Vagina (tissue), 2 donors: Measurements from ENCODE around the gene SLBP.

Experiments
- CTCF ChIP-seq, 3 experiments: fragments of 450-650 bp in 2 of 3; fragments of 200-600 bp in 1 of 3; sonication (generic) in 1 of 3; IDR thresholded peaks; one replicate each; pipeline ENCODE4 v1.5.1; 2017 to 2019; ENCODE audit warnings: antibody characterized with exemption in 3 of 3, mild to moderate bottlenecking in 2 of 3, moderate library complexity in 2 of 3
- POLR2A ChIP-seq, 2 donors: fragments of 450-650 bp; IDR thresholded peaks; one replicate each; pipeline ENCODE4 v1.6.1; 2017; ENCODE audit warnings: antibody characterized with exemption in 2 of 2, mild to moderate bottlenecking in 2 of 2, moderate library complexity in 2 of 2
- POLR2AphosphoS5 ChIP-seq, 2 donors: sonication (generic); formaldehyde crosslinking; IDR thresholded peaks; one replicate each; pipeline ENCODE4 v1.9.0; 2017; ENCODE audit warnings: antibody characterized with exemption in 2 of 2, mild to moderate bottlenecking in 2 of 2, low read depth in 1 of 2; ENCODE audit not compliant: insufficient read depth in 1 of 2

DNA sequence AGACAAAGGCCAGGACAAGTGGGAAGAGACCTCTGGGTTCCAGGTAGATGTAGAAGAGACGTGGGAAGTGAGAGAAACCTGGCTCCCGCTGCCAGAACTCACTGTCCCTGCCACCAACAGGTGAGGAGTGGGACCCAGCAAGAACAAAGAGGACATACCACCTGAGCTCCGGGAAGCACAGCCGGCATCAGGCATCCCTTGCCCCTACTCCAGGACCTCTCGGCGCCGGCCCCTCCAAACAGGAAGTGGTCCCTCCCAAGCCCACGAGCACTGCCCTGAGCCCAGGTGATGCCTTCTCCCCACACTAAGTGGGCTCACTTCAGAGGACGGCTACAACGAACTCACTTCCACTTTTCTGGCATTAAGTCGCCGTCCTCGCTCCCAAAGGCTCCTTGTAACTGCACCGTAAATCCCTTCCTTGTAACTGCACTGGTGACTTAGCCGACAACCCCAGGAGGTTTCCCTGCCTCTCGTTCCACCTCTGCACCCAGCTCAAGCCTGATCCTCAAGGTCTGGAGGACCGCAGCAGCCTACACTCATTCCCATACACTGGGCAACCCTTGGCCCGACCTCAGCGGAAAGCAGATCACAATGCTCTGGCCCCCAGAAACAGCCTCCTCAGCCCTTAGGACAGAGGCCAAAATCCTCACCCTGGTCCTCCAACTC, 36.9 kb downstream of the SLBP start:
- no peak for TF ChIP-seq CTCF (IDR thresholded peaks at IDR 0.05)
- TF ChIP-seq POLR2A (IDR thresholded peaks at IDR 0.05), result no peak
- no peak for TF ChIP-seq POLR2AphosphoS5 (IDR thresholded peaks at IDR 0.05; ENCODE audit: insufficient read depth in 1 of 2, low read depth in 1 of 2)
